K562 (cell line): ENCODE results near the gene HIP1R. TPM values are rescaled to one million over a fixed set of nuclear protein-coding genes. Genes with fewer than 3 reads are reported as not detected.

ENCODE experiments used
- CXXC5 ChIP-seq: fragments of 250-450 bp; sonication (Bioruptor Pico); IDR thresholded peaks from 2 replicates; pipeline ENCODE4 v1.8.0; 2022; ENCODE audit warnings: inconsistent platforms, mild to moderate bottlenecking, moderate library complexity
- KLF10 ChIP-seq: fragments of 250-450 bp; sonication (Bioruptor Pico); IDR thresholded peaks from 2 replicates; pipeline ENCODE4 v1.6.1; 2021; ENCODE audit warnings: matching md5 sums
- MAZ ChIP-seq, 2 experiments: fragments of 450-650 bp in 1 of 2; sonication (generic) in 1 of 2; formaldehyde crosslinking; IDR thresholded peaks in 1 of 2; conservative IDR thresholded peaks in 1 of 2; 2 replicates each; pipeline versions ENCODE4 v1.4.0 to v1.5.0; 2020; ENCODE audit warnings: mild to moderate bottlenecking in 1 of 2, missing genetic modification reagents in 1 of 2
- MCM2 ChIP-seq: fragments of 450-650 bp; IDR thresholded peaks from 2 replicates; pipeline ENCODE4 v1.6.1; 2017; ENCODE audit warnings: low read depth, mild to moderate bottlenecking
- MIER1 ChIP-seq: fragments of 450-650 bp; IDR thresholded peaks from 2 replicates; pipeline ENCODE4 v1.6.1; 2016; ENCODE audit warnings: antibody characterized with exemption, mild to moderate bottlenecking, low read depth
- PHB2 ChIP-seq: fragments of 450-650 bp; IDR thresholded peaks from 2 replicates; pipeline ENCODE4 v1.6.1; 2017; ENCODE audit warnings: low read depth
- SMARCA4 ChIP-seq: fragments of 450-650 bp; IDR thresholded peaks from 2 replicates; pipeline ENCODE4 v1.6.1; 2016
- SREBF1 ChIP-seq: fragments of 150-350 bp; IDR thresholded peaks from 2 replicates; pipeline ENCODE4 v1.6.1; 2014; ENCODE audit warnings: antibody characterized with exemption, low read depth, low read length, borderline replicate concordance
- TRIM24 ChIP-seq, 2 experiments: fragments of 450-650 bp; IDR thresholded peaks; 2 replicates each; pipeline ENCODE4 v1.6.1; 2016
- ZNF12 ChIP-seq: sonication (generic); formaldehyde crosslinking; IDR thresholded peaks from 2 replicates; pipeline ENCODE4 v1.4.0; 2020; ENCODE audit warnings: mild to moderate bottlenecking, missing genetic modification reagents
- ZNF197 ChIP-seq: fragments of 200-800 bp; sonication (Bioruptor generic); IDR thresholded peaks from 2 replicates; pipeline ENCODE4 v1.6.1; 2016; ENCODE audit warnings: low read depth, missing genetic modification characterization, missing compliant biosample characterization
- ZNF318 ChIP-seq, 2 experiments: fragments of 450-650 bp; IDR thresholded peaks; 2 replicates each; pipeline ENCODE4 v1.6.1; 2016; ENCODE audit warnings: mild to moderate bottlenecking in 2 of 2, borderline replicate concordance in 1 of 2, low read depth in 1 of 2, moderate library complexity in 1 of 2
- ZNF586 ChIP-seq: fragments of 450-650 bp; formaldehyde crosslinking; conservative IDR thresholded peaks from 2 replicates; pipeline ENCODE4 v1.4.0; 2020; ENCODE audit warnings: mild to moderate bottlenecking, moderate library complexity
- ZNF75A ChIP-seq: fragments of 450-650 bp; formaldehyde crosslinking; IDR thresholded peaks from 2 replicates; pipeline ENCODE4 v1.4.0; 2020; ENCODE audit warnings: mild to moderate bottlenecking
- ZNF79 ChIP-seq: fragments of 250-450 bp; sonication (Bioruptor Pico); IDR thresholded peaks from 2 replicates; pipeline ENCODE4 v1.4.0; 2020; ENCODE audit warnings: low read depth, mild to moderate bottlenecking, moderate library complexity
- polyA plus RNA-seq, 8 experiments: library from polyadenylated mRNA; depleted of rRNA in 4 of 8; stranded (reverse) in 5 of 8; unstranded in 3 of 8; fragments of >200 nt; fragmentation: Nextera tagmentation in 2 of 8; fragmentation: Illumina TruSeq in 1 of 8; extraction: Ambion mirVana in 2 of 8; extraction: Trizol in 1 of 8; gene quantifications; 2 replicates each; pipeline versions ENCODE4 v1.2.1 to v1.2.3, GENCODE V29; 2011 to 2014; ENCODE audit warnings: inconsistent platforms in 1 of 8, missing spikeins in 1 of 8
- total RNA-seq, 7 experiments: library from RNA; depleted of rRNA in 6 of 7; stranded (reverse); fragments of >200 nt in 6 of 7; fragmentation: Illumina TruSeq in 2 of 7; extraction: Trizol in 2 of 7; gene quantifications; 2 replicates each; pipeline versions ENCODE4 v1.2.1 to v1.2.3, GENCODE V29; 2011 to 2021; ENCODE audit warnings: low replicate concordance in 1 of 7
- TF ChIP-seq, protein P1 (sequence below), 2 experiments: fragments of 450-650 bp; conservative IDR thresholded peaks; 2 replicates each; pipeline ENCODE4 v1.6.1; 2017; ENCODE audit warnings: mild to moderate bottlenecking in 2 of 2, moderate library complexity in 2 of 2
- TF ChIP-seq, protein P2 (sequence below): fragments of 450-650 bp; IDR thresholded peaks from 2 replicates; pipeline ENCODE4 v1.6.1; 2016

Gene HIP1R
- total and polyA plus RNA-seq, 9 of the 15 experiments (the other 6 are each of a cell fraction or from before 2014, with no cell fraction given): 0.15 to 31.0 (median 14.2) TPM

GRCh38 chr12:122836027-122836921, 1.0 kb downstream of the HIP1R start (continued):
- TF ChIP-seq, protein P1, sequence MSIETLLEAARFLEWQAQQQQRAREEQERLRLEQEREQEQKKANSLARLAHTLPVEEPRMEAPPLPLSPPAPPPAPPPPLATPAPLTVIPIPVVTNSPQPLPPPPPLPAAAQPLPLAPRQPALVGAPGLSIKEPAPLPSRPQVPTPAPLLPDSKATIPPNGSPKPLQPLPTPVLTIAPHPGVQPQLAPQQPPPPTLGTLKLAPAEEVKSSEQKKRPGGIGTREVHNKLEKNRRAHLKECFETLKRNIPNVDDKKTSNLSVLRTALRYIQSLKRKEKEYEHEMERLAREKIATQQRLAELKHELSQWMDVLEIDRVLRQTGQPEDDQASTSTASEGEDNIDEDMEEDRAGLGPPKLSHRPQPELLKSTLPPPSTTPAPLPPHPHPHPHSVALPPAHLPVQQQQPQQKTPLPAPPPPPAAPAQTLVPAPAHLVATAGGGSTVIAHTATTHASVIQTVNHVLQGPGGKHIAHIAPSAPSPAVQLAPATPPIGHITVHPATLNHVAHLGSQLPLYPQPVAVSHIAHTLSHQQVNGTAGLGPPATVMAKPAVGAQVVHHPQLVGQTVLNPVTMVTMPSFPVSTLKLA (conservative IDR thresholded peaks at IDR 0.05): 0 out of 4 replicates have a peak, but pooled peaks of 1 of the 2 experiments have one; percentile 31
- TF ChIP-seq ZNF197 (CRISPR knock-in tag): no peak
- TF ChIP-seq MAZ (CRISPR knock-in tag; conservative IDR thresholded peaks at IDR 0.05 in 1 of 2, IDR thresholded peaks at IDR 0.05 in 1 of 2): 0 out of 4 replicates have a peak, but pooled peaks of 1 of the 2 experiments have one; percentile 18
- TF ChIP-seq ZNF586 (CRISPR knock-in tag): no peak
- TF ChIP-seq TRIM24 (IDR thresholded peaks at IDR 0.05): no peak
- no peak for TF ChIP-seq ZNF318 (IDR thresholded peaks at IDR 0.05; ENCODE audit: borderline replicate concordance in 1 of 2, low read depth in 1 of 2)
- TF ChIP-seq SREBF1: no peak
- TF ChIP-seq, protein P2, sequence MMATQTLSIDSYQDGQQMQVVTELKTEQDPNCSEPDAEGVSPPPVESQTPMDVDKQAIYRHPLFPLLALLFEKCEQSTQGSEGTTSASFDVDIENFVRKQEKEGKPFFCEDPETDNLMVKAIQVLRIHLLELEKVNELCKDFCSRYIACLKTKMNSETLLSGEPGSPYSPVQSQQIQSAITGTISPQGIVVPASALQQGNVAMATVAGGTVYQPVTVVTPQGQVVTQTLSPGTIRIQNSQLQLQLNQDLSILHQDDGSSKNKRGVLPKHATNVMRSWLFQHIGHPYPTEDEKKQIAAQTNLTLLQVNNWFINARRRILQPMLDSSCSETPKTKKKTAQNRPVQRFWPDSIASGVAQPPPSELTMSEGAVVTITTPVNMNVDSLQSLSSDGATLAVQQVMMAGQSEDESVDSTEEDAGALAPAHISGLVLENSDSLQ: 0 out of 2 replicates have a peak, but pooled peaks have one; percentile 15
- TF ChIP-seq ZNF75A (CRISPR knock-in tag): no peak
- no peak for TF ChIP-seq KLF10 (CRISPR knock-in tag)
- TF ChIP-seq PHB2: no peak
- 0 out of 2 replicates have a peak, but pooled peaks have one; percentile 46 for TF ChIP-seq SMARCA4
- no peak for TF ChIP-seq MIER1
- peak; percentile 40 for TF ChIP-seq CXXC5 (CRISPR knock-in tag)
- no peak for TF ChIP-seq ZNF79
- TF ChIP-seq MCM2: no peak
- TF ChIP-seq ZNF12 (CRISPR knock-in tag): peak; percentile 64; the same call in 1 of the 2 replicates
